K562 (cell line): ENCODE results near the gene PXN. TPM values are rescaled to one million over a fixed set of nuclear protein-coding genes. Genes with fewer than 3 reads are reported as not detected.

ENCODE experiments used
- ATAC-seq: fragments of 200-7000 bp; cut with Tn5 transposase; 3 replicates; pipeline ENCODE4 v1.9.1; 2020; ENCODE audit warnings: moderate library complexity
- BruUV-seq: library from RNA; stranded (reverse); fragments of 400-500 nt; replicated peaks from 2 replicates; lab custom pipeline; 2021; lab: Mats Ljungman, UMichigan
- CTCF ChIA-PET: fragments of 300-600 bp; formaldehyde crosslinking; extraction: SDS; loops from one replicate; lab custom pipeline; 2021; ENCODE audit warnings: low intra/inter-chr PET ratio; lab: Yijun Ruan, JAX
- POLR2A ChIA-PET: fragments of 300-600, 350-650 bp; sonication (Branson Sonifier 250); formaldehyde crosslinking; extraction: SDS; loops from one replicate; lab custom pipeline; 2021; ENCODE audit warnings: antibody characterized with exemption, inconsistent platforms; lab: Yijun Ruan, JAX
- DNase-seq, 4 experiments: peaks; one replicate each; pipeline versions ENCODE4 v3.0.0 to v3.0.0-alpha.2; 2011 to 2018; ENCODE audit warnings: low spot score in 3 of 4, mixed read lengths in 3 of 4; ENCODE audit errors: extremely low read depth in 1 of 4
- FAIRE-seq: peaks from 2 replicates; lab custom pipeline; 2011; peaks lifted over from hg19 to GRCh38; lab: Jason Lieb, UNC
- H2AFZ ChIP-seq: 2 replicates; pipeline ENCODE4 v1.6.0; 2011; ENCODE audit warnings: low read depth, low read length, control low read depth, inconsistent platforms
- H3K27ac ChIP-seq: fragments of 200-600 bp; 3 replicates; pipeline ENCODE4 v1.8.0; 2011; ENCODE audit warnings: low read depth, mild to moderate bottlenecking, control low read depth, inconsistent platforms, low read length, moderate library complexity, mixed read lengths; ENCODE audit errors: extremely low read depth
- H3K27me3 ChIP-seq, 2 experiments: fragments of 300-600 bp in 1 of 2; 2 replicates in 1 of 2; 3 replicates in 1 of 2; pipeline versions ENCODE4 v1.6.0 to v1.8.0; 2011; ENCODE audit warnings: inconsistent platforms in 2 of 2, low read length in 2 of 2, mild to moderate bottlenecking in 1 of 2, mixed read lengths in 1 of 2, moderate library complexity in 1 of 2; ENCODE audit not compliant: control insufficient read depth in 2 of 2, insufficient read depth in 2 of 2
- H3K36me3 ChIP-seq: fragments of 300-600 bp; 3 replicates; pipeline ENCODE4 v1.8.0; 2011; ENCODE audit warnings: mild to moderate bottlenecking, low read length, inconsistent platforms; ENCODE audit not compliant: control insufficient read depth, insufficient read depth
- H3K4me1 ChIP-seq, 2 experiments: fragments of 200-600 bp in 1 of 2; replicated peaks in 1 of 2; 2 replicates in 1 of 2; 3 replicates in 1 of 2; pipeline versions ENCODE4 v1.5.1 to v1.8.0; 2011; ENCODE audit warnings: inconsistent platforms in 2 of 2, low read length in 2 of 2, mild to moderate bottlenecking in 1 of 2, mixed read lengths in 1 of 2, moderate library complexity in 1 of 2; ENCODE audit not compliant: control insufficient read depth in 2 of 2, insufficient read depth in 2 of 2
- H3K4me2 ChIP-seq: 2 replicates; pipeline ENCODE4 v1.6.1; 2011; ENCODE audit warnings: low read length, control low read depth, inconsistent platforms, mixed read lengths; ENCODE audit not compliant: insufficient read depth
- H3K4me3 ChIP-seq: fragments of 200-600 bp; sonication (generic), shearing (Covaris generic); 2 replicates; pipeline ENCODE4 v1.5.1; 2016; ENCODE audit warnings: control low read depth, inconsistent platforms
- H3K79me2 ChIP-seq: fragments of 200-600 bp; 3 replicates; pipeline ENCODE4 v1.8.0; 2011; ENCODE audit warnings: low read length, inconsistent platforms; ENCODE audit not compliant: control insufficient read depth, insufficient read depth
- H3K9ac ChIP-seq, 2 experiments: 2 replicates each; pipeline versions ENCODE4 v1.6.0 to v1.6.1; 2011; ENCODE audit warnings: low read depth in 2 of 2, low read length in 2 of 2, control low read depth in 1 of 2, inconsistent platforms in 1 of 2, mild to moderate bottlenecking in 1 of 2, mixed read lengths in 1 of 2; ENCODE audit not compliant: insufficient read depth in 1 of 2
- H3K9me1 ChIP-seq: one replicate; pipeline ENCODE4 v1.6.0; 2011; ENCODE audit warnings: inconsistent platforms, mild to moderate bottlenecking, low read length, moderate library complexity; ENCODE audit not compliant: control insufficient read depth, insufficient read depth
- H3K9me3 ChIP-seq: replicated peaks from 2 replicates; pipeline ENCODE4 v1.5.1; 2011; ENCODE audit warnings: low read depth, low read length, inconsistent platforms; ENCODE audit not compliant: control insufficient read depth, insufficient read depth
- H4K20me1 ChIP-seq: replicated peaks from 2 replicates; pipeline ENCODE4 v1.6.1; 2011; ENCODE audit warnings: low read length, inconsistent platforms, mixed read lengths; ENCODE audit not compliant: control insufficient read depth, insufficient read depth
- CBFA2T2 ChIP-seq: fragments of 450-650 bp; conservative IDR thresholded peaks from 2 replicates; pipeline ENCODE4 v1.6.1; 2017; ENCODE audit warnings: mild to moderate bottlenecking
- EGR1 ChIP-seq: fragments of 450-650 bp; conservative IDR thresholded peaks from 2 replicates; pipeline ENCODE4 v1.6.1; 2017; ENCODE audit warnings: mild to moderate bottlenecking
- FOSL1 ChIP-seq: fragments of 200-800 bp; sonication (Bioruptor generic); conservative IDR thresholded peaks from 2 replicates; pipeline ENCODE4 v1.6.1; 2016; ENCODE audit warnings: missing genetic modification characterization, missing compliant biosample characterization
- FOXP4 ChIP-seq: sonication (generic); formaldehyde crosslinking; IDR thresholded peaks from 2 replicates; pipeline ENCODE4 v1.8.0; 2022; ENCODE audit warnings: mild to moderate bottlenecking, missing genetic modification reagents, borderline replicate concordance
- HDGF ChIP-seq: fragments of 450-650 bp; IDR thresholded peaks from 2 replicates; pipeline ENCODE4 v1.6.1; 2016
- PHB ChIP-seq: fragments of 250-450 bp; sonication (Bioruptor Pico); IDR thresholded peaks from 2 replicates; pipeline ENCODE4 v1.5.0; 2021
- SMAD2 ChIP-seq: fragments of 150-350 bp; IDR thresholded peaks from 2 replicates; pipeline ENCODE4 v1.6.1; 2014; ENCODE audit warnings: low read depth, mild to moderate bottlenecking, low read length
- ZBTB33 ChIP-seq: sonication (generic); formaldehyde crosslinking; IDR thresholded peaks from 2 replicates; pipeline ENCODE4 v1.8.1; 2023; ENCODE audit warnings: mild to moderate bottlenecking, missing genetic modification reagents
- ZNF184 ChIP-seq: sonication (generic); formaldehyde crosslinking; IDR thresholded peaks from 2 replicates; pipeline ENCODE4 v1.5.0; 2020; ENCODE audit warnings: missing genetic modification reagents
- ZNF316 ChIP-seq: fragments of 450-650 bp; IDR thresholded peaks from 2 replicates; pipeline ENCODE4 v1.6.1; 2016
- ZNF57 ChIP-seq: fragments of 450-650 bp; formaldehyde crosslinking; IDR thresholded peaks from 2 replicates; pipeline ENCODE4 v1.4.0; 2020; ENCODE audit warnings: mild to moderate bottlenecking, moderate library complexity
- WGBS: fragments of 100-300 bp; shearing (Covaris generic); methylation state at CpG from one replicate; pipeline ENCODE4 v1.1.6; 2016; ENCODE audit warnings: low coverage, mixed read lengths; ENCODE audit not compliant: insufficient coverage; ENCODE audit errors: missing lambda C conversion rate; 5-methylcytosine and 5-hydroxymethylcytosine counted together
- in situ Hi-C: fragments of 300-500 bp; cut with MboI; formaldehyde crosslinking; loops from 4 replicates; pipeline ENCODE4 v1.15.0; 2018; ENCODE audit warnings: inconsistent platforms, mixed read lengths
- intact Hi-C: fragments of 100-400 bp; cut with micrococcal nuclease; formaldehyde crosslinking; loops from 2 replicates; pipeline ENCODE4 v1.14.2; 2022
- polyA plus RNA-seq, 8 experiments: library from polyadenylated mRNA; depleted of rRNA in 4 of 8; stranded (reverse) in 5 of 8; unstranded in 3 of 8; fragments of >200 nt; fragmentation: Nextera tagmentation in 2 of 8; fragmentation: Illumina TruSeq in 1 of 8; extraction: Ambion mirVana in 2 of 8; extraction: Trizol in 1 of 8; gene quantifications; 2 replicates each; pipeline versions ENCODE4 v1.2.1 to v1.2.3, GENCODE V29; 2011 to 2014; ENCODE audit warnings: inconsistent platforms in 1 of 8, missing spikeins in 1 of 8
- total RNA-seq, 7 experiments: library from RNA; depleted of rRNA in 6 of 7; stranded (reverse); fragments of >200 nt in 6 of 7; fragmentation: Illumina TruSeq in 2 of 7; extraction: Trizol in 2 of 7; gene quantifications; 2 replicates each; pipeline versions ENCODE4 v1.2.1 to v1.2.3, GENCODE V29; 2011 to 2021; ENCODE audit warnings: low replicate concordance in 1 of 7
- TF ChIP-seq, protein P1 (sequence below), 2 experiments: fragments of 450-650 bp in 1 of 2; sonication (generic) in 1 of 2; formaldehyde crosslinking in 1 of 2; IDR thresholded peaks in 1 of 2; conservative IDR thresholded peaks in 1 of 2; 2 replicates each; pipeline versions ENCODE4 v1.6.1 to v1.8.1; 2016 to 2023; ENCODE audit warnings: mild to moderate bottlenecking in 2 of 2, moderate library complexity in 2 of 2, inconsistent platforms in 1 of 2, missing genetic modification reagents in 1 of 2
- TF ChIP-seq, protein P2 (sequence below): sonication (generic); formaldehyde crosslinking; IDR thresholded peaks from 2 replicates; pipeline ENCODE4 v1.8.0; 2023; ENCODE audit warnings: mild to moderate bottlenecking, missing genetic modification reagents

The PXN gene
- total and polyA plus RNA-seq, 9 of the 15 experiments (the other 6 are each of a cell fraction or from before 2014, with no cell fraction given), result 4.0 to 74.1 (median 18.6) TPM

GRCh38 chr12:120247621-120248030 is 17.9 kb downstream of the PXN start (continued):
- TF ChIP-seq CBFA2T2 (peak; percentile 23; the same call in 1 of the 2 replicates), ZNF57 (CRISPR knock-in tag) (no peak), ZBTB33 (CRISPR knock-in tag) (no peak), EGR1 (peak; percentile 77), FOSL1 (tag) (peak; percentile 76)
- TF ChIP-seq, protein P1, sequence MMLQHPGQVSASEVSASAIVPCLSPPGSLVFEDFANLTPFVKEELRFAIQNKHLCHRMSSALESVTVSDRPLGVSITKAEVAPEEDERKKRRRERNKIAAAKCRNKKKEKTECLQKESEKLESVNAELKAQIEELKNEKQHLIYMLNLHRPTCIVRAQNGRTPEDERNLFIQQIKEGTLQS (IDR thresholded peaks at IDR 0.05), result peak; percentile 67
- TF ChIP-seq, protein P1 (CRISPR knock-in tag; conservative IDR thresholded peaks at IDR 0.05), result no peak

DNA sequence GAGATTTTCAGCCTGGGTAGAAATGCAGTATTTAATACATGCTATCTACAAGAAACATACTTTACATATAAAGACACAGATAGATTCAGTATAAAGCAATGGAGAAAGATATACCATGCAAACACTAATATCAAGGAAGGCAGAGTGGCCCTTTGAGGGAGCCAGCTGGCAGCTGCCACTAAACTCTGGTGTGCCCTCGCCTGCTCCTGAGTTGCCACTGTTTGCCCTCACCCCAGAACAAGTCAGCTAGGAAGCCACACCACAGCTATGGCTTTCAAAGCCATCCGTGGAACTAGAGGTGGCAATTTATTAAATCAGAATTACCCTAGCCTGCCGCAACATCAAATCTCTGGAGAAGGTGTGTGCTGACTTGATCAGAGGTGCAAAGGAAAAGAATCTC is 18.3 kb downstream of the PXN start:
- Histone ChIP-seq H3K4me1 (peaks cover 37 to 54% of the 10 kb centered on the region in 2 experiments), H3K79me2 (peaks cover 40% of the 10 kb centered on the region), H3K4me3 (no peak overlapping the region), H3K36me3 (no peaks in the 10 kb centered on the region), H3K9ac (no peak overlapping the region), H3K4me2 (no peak overlapping the region), H4K20me1 (peaks cover 33% of the 10 kb centered on the region), H2AFZ (no peak overlapping the region), H3K9me1 (peaks cover 10% of the 10 kb centered on the region), H3K27me3 (no peaks in the 10 kb centered on the region), H3K27ac (no peak overlapping the region), H3K9me3 (no peaks in the 10 kb centered on the region)
- no TSS peak for BruUV-seq
- FAIRE-seq (no peak), ATAC-seq (no peak), DNase-seq (no peak)
- ChIA-PET POLR2A (interaction anchor here (3.8 to 6.8 kb wide), 6 partner anchors 8 to 47 kb away, joined by 20 to 56 read pairs (median 34); partner anchors contain the start of genes RNU4-1, RNU4-2 and RPLP0), CTCF (no interaction called here)
- 69% methylated on average over 3 of the region's 3 CpGs for WGBS
- in situ Hi-C loops, result no loop called here
- intact Hi-C loops, result no loop called here
- TF ChIP-seq, protein P2, sequence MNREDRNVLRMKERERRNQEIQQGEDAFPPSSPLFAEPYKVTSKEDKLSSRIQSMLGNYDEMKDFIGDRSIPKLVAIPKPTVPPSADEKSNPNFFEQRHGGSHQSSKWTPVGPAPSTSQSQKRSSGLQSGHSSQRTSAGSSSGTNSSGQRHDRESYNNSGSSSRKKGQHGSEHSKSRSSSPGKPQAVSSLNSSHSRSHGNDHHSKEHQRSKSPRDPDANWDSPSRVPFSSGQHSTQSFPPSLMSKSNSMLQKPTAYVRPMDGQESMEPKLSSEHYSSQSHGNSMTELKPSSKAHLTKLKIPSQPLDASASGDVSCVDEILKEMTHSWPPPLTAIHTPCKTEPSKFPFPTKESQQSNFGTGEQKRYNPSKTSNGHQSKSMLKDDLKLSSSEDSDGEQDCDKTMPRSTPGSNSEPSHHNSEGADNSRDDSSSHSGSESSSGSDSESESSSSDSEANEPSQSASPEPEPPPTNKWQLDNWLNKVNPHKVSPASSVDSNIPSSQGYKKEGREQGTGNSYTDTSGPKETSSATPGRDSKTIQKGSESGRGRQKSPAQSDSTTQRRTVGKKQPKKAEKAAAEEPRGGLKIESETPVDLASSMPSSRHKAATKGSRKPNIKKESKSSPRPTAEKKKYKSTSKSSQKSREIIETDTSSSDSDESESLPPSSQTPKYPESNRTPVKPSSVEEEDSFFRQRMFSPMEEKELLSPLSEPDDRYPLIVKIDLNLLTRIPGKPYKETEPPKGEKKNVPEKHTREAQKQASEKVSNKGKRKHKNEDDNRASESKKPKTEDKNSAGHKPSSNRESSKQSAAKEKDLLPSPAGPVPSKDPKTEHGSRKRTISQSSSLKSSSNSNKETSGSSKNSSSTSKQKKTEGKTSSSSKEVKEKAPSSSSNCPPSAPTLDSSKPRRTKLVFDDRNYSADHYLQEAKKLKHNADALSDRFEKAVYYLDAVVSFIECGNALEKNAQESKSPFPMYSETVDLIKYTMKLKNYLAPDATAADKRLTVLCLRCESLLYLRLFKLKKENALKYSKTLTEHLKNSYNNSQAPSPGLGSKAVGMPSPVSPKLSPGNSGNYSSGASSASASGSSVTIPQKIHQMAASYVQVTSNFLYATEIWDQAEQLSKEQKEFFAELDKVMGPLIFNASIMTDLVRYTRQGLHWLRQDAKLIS (CRISPR knock-in tag), result no peak
- no peak for TF ChIP-seq ZNF184 (CRISPR knock-in tag)
- TF ChIP-seq ZNF316, result no peak
- no peak for TF ChIP-seq PHB
- TF ChIP-seq HDGF, result no peak
- TF ChIP-seq SMAD2, result no peak
- no peak for TF ChIP-seq FOXP4 (CRISPR knock-in tag)
